ENCODE data around the gene DNM3. TPM values are rescaled to one million over a fixed set of nuclear protein-coding genes. Genes with fewer than 3 reads are reported as not detected.

The DNM3 gene
- total RNA-seq, 1 donor from 2014 or later = 7.7 TPM

- TF ChIP-seq, protein P1, sequence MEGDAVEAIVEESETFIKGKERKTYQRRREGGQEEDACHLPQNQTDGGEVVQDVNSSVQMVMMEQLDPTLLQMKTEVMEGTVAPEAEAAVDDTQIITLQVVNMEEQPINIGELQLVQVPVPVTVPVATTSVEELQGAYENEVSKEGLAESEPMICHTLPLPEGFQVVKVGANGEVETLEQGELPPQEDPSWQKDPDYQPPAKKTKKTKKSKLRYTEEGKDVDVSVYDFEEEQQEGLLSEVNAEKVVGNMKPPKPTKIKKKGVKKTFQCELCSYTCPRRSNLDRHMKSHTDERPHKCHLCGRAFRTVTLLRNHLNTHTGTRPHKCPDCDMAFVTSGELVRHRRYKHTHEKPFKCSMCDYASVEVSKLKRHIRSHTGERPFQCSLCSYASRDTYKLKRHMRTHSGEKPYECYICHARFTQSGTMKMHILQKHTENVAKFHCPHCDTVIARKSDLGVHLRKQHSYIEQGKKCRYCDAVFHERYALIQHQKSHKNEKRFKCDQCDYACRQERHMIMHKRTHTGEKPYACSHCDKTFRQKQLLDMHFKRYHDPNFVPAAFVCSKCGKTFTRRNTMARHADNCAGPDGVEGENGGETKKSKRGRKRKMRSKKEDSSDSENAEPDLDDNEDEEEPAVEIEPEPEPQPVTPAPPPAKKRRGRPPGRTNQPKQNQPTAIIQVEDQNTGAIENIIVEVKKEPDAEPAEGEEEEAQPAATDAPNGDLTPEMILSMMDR (IDR thresholded peaks at IDR 0.05; ENCODE audit: unreplicated experiment) = no peak
- no peak overlapping the region for H3K27ac Mint-ChIP-seq (ENCODE audit: unreplicated experiment)
- H3K9me3 Mint-ChIP-seq (ENCODE audit: unreplicated experiment) = no peaks in the 10 kb centered on the region
- no peaks in the 10 kb centered on the region for H3K27me3 Mint-ChIP-seq (ENCODE audit: unreplicated experiment)
- no peak for DNase-seq (ENCODE audit: low spot score)
- no peak overlapping the region for H3K4me3 Mint-ChIP-seq (ENCODE audit: unreplicated experiment)
- H3K4me1 Mint-ChIP-seq (ENCODE audit: unreplicated experiment) = no peaks in the 10 kb centered on the region
- H3K36me3 Mint-ChIP-seq (ENCODE audit: low read depth, unreplicated experiment) = no peaks in the 10 kb centered on the region
Observed at GRCh38 chr1:171910786-171911185, 69.5 kb downstream of the DNM3 start.

DNA sequence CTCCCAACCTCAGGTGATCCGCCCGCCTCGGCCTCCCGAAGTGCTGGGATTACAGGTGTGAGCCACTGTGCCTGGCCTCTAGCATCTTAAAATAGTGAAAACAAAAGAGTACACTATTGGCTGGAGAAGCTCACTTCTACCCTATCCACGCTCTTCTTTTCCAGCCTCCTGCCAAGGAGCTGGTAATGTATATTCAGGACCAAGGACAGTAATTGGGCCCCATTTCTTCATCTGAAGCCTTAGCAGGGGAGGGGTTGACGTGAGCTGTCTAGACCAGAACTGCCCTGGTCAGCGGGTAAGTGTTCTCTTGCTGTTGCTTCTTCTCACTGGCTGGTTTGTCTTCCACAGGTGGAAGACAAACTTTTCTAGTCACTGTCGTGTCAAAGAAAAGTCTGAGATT, 70.2 kb downstream of the DNM3 start:
- H3K36me3 Mint-ChIP-seq (ENCODE audit: low read depth, unreplicated experiment) = no peaks in the 10 kb centered on the region
- TF ChIP-seq, protein P1 (IDR thresholded peaks at IDR 0.05; ENCODE audit: unreplicated experiment) = no peak
- no peaks in the 10 kb centered on the region for H3K27me3 Mint-ChIP-seq (ENCODE audit: unreplicated experiment)
- H3K4me1 Mint-ChIP-seq (ENCODE audit: unreplicated experiment) = no peaks in the 10 kb centered on the region
- H3K27ac Mint-ChIP-seq (ENCODE audit: unreplicated experiment) = no peak overlapping the region
- no peak overlapping the region for H3K4me3 Mint-ChIP-seq (ENCODE audit: unreplicated experiment)
- no peak for DNase-seq (ENCODE audit: low spot score)
- H3K9me3 Mint-ChIP-seq (ENCODE audit: unreplicated experiment) = no peaks in the 10 kb centered on the region

DNA sequence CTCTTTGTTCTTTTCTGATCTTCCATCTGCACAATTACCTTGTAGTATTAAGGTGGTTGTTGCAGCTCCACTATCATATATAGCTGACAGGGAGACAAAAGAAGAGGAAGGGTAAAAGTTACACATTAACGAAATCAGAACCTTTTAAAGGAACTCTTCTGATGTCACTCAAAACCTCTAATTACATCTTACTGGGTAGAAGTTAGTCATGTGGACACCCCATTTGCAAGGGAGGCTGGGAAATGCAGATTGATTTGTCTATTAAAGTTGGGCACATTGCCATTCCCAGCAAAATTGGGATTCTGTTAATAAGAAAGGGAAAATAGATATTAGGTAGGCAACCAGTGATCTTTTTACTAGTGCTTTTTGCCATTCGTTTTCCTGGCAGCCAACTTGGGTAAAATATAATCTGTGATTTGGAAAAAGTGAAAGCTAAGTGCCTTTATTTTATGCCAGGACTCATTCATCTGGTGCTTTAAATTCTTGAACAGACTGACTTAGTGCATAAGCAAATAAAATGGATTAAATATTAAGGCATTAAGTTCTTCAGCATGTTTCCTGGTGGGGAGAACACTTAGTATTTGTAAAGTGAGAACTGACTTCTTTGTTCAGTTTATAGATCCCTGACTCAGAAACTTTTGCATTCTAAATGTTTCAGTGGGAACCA, 71.3 kb downstream of the DNM3 start:
- no peaks in the 10 kb centered on the region for H3K27me3 Mint-ChIP-seq (ENCODE audit: unreplicated experiment)
- DNase-seq (ENCODE audit: low spot score) = no peak
- no peaks in the 10 kb centered on the region for H3K36me3 Mint-ChIP-seq (ENCODE audit: low read depth, unreplicated experiment)
- H3K4me1 Mint-ChIP-seq (ENCODE audit: unreplicated experiment) = no peaks in the 10 kb centered on the region
- no peaks in the 10 kb centered on the region for H3K9me3 Mint-ChIP-seq (ENCODE audit: unreplicated experiment)
- TF ChIP-seq, protein P1 (IDR thresholded peaks at IDR 0.05; ENCODE audit: unreplicated experiment) = no peak
- no peak overlapping the region for H3K4me3 Mint-ChIP-seq (ENCODE audit: unreplicated experiment)
- H3K27ac Mint-ChIP-seq (ENCODE audit: unreplicated experiment) = no peak overlapping the region

DNA sequence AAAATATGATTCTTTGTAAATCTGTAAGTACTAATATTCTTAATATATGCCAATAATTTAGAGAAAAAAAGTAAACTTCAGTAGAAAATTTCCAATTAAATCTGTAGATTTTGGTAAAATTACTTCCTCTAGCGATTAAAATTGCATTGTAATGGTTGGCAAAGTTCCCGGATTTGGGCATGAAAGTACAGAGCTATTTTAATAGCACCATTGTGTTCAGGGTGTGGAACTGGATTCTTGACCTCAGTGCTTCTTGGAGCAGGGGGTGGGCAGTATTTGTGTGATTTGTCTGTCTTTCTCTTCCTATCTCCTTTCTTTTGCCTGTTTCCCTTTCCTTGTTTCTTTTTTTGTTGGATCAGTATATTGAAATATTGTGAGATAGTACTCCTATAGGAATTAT, 72.1 kb downstream of the DNM3 start:
- H3K36me3 Mint-ChIP-seq (ENCODE audit: low read depth, unreplicated experiment) = no peaks in the 10 kb centered on the region
- DNase-seq (ENCODE audit: low spot score) = no peak
- no peaks in the 10 kb centered on the region for H3K4me1 Mint-ChIP-seq (ENCODE audit: unreplicated experiment)
- H3K27me3 Mint-ChIP-seq (ENCODE audit: unreplicated experiment) = no peaks in the 10 kb centered on the region
- H3K27ac Mint-ChIP-seq (ENCODE audit: unreplicated experiment) = no peak overlapping the region
- no peak overlapping the region for H3K4me3 Mint-ChIP-seq (ENCODE audit: unreplicated experiment)
- H3K9me3 Mint-ChIP-seq (ENCODE audit: unreplicated experiment) = no peaks in the 10 kb centered on the region
- TF ChIP-seq, protein P1 (IDR thresholded peaks at IDR 0.05; ENCODE audit: unreplicated experiment) = no peak

- Mint-ChIP-seq H3K27me3 (ENCODE audit: unreplicated experiment) (no peaks in the 10 kb centered on the region), H3K9me3 (ENCODE audit: unreplicated experiment) (no peaks in the 10 kb centered on the region), H3K36me3 (ENCODE audit: low read depth, unreplicated experiment) (no peaks in the 10 kb centered on the region), H3K4me1 (ENCODE audit: unreplicated experiment) (no peaks in the 10 kb centered on the region), H3K4me3 (ENCODE audit: unreplicated experiment) (no peak overlapping the region), H3K27ac (ENCODE audit: unreplicated experiment) (no peak overlapping the region)
- TF ChIP-seq, protein P1 (IDR thresholded peaks at IDR 0.05; ENCODE audit: unreplicated experiment) = no peak
- no peak for DNase-seq (ENCODE audit: low spot score)
Observed at GRCh38 chr1:171916315-171916771, 75.0 kb downstream of the DNM3 start.

Measured in endothelial cell (in vitro differentiated cells).